Upper lobe of left lung (tissue), 6 donors: ENCODE data around the gene DNAJB11. TPM values are rescaled to one million over a fixed set of nuclear protein-coding genes. Genes with fewer than 3 reads are reported as not detected.

Experiments
- ATAC-seq, 2 donors: fragments of 200-7000 bp; cut with Tn5 transposase; one replicate each; pipeline ENCODE4 v1.9.1; 2022; ENCODE audit warnings: mild to moderate bottlenecking in 2 of 2, moderate library complexity in 2 of 2; ENCODE audit not compliant: low FRiP score in 2 of 2
- DNase-seq, 2 donors: peaks; one replicate each; pipeline ENCODE4 v3.0.0-alpha.2; 2019 to 2020
- H3K27ac ChIP-seq, 4 donors: fragments of 200-600 bp; sonication (generic); one replicate each; pipeline ENCODE4 v1.5.1; 2016 to 2019
- H3K27me3 ChIP-seq, 4 donors: fragments of 200-600 bp; sonication (generic); one replicate each; pipeline ENCODE4 v1.5.1; 2017 to 2019
- H3K36me3 ChIP-seq, 4 donors: fragments of 200-600 bp; sonication (generic); one replicate each; pipeline ENCODE4 v1.5.1; 2016 to 2019
- H3K4me1 ChIP-seq, 4 donors: fragments of 200-600 bp; sonication (generic); one replicate each; pipeline ENCODE4 v1.5.1; 2018 to 2019
- H3K4me3 ChIP-seq, 4 donors: fragments of 200-600 bp; sonication (generic); one replicate each; pipeline ENCODE4 v1.5.1; 2017 to 2019; ENCODE audit warnings: mild to moderate bottlenecking in 2 of 4, moderate library complexity in 1 of 4
- H3K9me3 ChIP-seq, 4 donors: fragments of 200-600 bp; sonication (generic); one replicate each; pipeline ENCODE4 v1.5.1; 2018 to 2019
- EP300 ChIP-seq, 4 donors: sonication (generic); formaldehyde crosslinking; IDR thresholded peaks; one replicate each; pipeline ENCODE4 v1.5.1; 2017; ENCODE audit warnings: antibody characterized with exemption in 4 of 4, control low read depth in 2 of 4
- POLR2A ChIP-seq, 4 donors: fragments of 450-650 bp; IDR thresholded peaks; one replicate each; pipeline ENCODE4 v1.5.1; 2016 to 2017; ENCODE audit warnings: antibody characterized with exemption in 4 of 4, mild to moderate bottlenecking in 2 of 4
- POLR2AphosphoS5 ChIP-seq, 2 donors: sonication (generic); formaldehyde crosslinking; IDR thresholded peaks; one replicate each; pipeline ENCODE4 v1.5.1; 2017; ENCODE audit warnings: antibody characterized with exemption in 2 of 2
- WGBS, 2 donors: methylation state at CpG; one replicate each; pipeline ENCODE4 v1.1.5; 2017 to 2018; 5-methylcytosine and 5-hydroxymethylcytosine counted together
- total RNA-seq, 6 donors: library from RNA; depleted of rRNA in 4 of 6; stranded (reverse); fragments of >200 nt in 4 of 6; gene quantifications; one replicate each; pipeline versions ENCODE4 v1.1.0 to v1.2.1, GENCODE V29; 2016 to 2021
- TF ChIP-seq, protein P1 (sequence below), 6 experiments: fragments of 450-650 bp in 4 of 6; fragments of 200-600 bp in 2 of 6; sonication (generic) in 2 of 6; IDR thresholded peaks; one replicate each; pipeline ENCODE4 v1.5.1; 2016 to 2019; ENCODE audit warnings: antibody characterized with exemption in 6 of 6
- donor health status: DM: no; HTN: no; CAD: no; lungs with moderate emphysema.
- donor health status: DM: no; HTN: yes; CAD: no; lungs with severe emphysema.

Gene DNAJB11
- total RNA-seq, 6 donors from 2014 or later, result 10.5 to 52.7 (median 38.9) TPM

DNA sequence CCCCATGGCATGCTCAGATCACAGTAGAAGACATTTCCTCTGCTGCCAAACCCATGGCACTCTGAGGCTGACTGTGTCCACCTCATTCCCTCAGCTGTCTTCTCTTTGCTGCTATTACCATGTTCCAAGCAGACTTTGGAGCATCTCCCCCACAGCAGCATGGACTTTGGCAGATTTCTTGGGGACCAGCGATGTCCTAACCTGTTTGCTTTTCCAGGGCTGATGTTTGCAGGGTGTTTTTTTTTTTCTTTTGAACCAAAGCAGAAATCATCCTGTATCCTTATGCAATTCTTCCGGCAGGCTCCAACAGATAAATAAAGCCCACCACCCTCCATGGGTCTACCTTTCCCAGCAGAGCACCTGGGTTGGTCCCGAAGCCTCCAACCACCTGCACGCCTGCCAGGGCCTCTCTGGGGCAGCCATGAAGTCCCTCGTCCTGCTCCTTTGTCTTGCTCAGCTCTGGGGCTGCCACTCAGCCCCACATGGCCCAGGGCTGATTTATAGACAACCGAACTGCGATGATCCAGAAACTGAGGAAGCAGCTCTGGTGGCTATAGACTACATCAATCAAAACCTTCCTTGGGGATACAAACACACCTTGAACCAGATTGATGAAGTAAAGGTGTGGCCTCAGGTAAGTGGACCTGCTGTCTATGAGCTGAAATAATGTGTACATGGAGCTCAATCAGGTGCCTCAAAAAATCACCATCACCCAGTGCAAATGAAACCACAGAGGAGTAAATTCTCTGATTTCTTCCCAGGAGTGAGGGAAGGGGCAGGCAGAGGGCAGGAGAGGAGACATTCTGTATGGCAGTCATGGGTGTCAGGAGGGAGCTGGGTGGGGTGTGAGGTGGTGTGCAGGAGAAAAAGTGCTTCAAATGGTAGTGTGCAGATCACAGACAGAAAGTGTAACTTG, 42.5 kb downstream of the DNAJB11 start, which contains the start of gene AHSG:
AHSG (plus strand) TSS at position 340 of the 916 bp plus-strand sequence; CDS start at position 422, 82 bp downstream.
- WGBS, 2 donors, result 88 to 90% methylated on average over 7 of the region's 7 CpGs
- TF ChIP-seq, protein P1, sequence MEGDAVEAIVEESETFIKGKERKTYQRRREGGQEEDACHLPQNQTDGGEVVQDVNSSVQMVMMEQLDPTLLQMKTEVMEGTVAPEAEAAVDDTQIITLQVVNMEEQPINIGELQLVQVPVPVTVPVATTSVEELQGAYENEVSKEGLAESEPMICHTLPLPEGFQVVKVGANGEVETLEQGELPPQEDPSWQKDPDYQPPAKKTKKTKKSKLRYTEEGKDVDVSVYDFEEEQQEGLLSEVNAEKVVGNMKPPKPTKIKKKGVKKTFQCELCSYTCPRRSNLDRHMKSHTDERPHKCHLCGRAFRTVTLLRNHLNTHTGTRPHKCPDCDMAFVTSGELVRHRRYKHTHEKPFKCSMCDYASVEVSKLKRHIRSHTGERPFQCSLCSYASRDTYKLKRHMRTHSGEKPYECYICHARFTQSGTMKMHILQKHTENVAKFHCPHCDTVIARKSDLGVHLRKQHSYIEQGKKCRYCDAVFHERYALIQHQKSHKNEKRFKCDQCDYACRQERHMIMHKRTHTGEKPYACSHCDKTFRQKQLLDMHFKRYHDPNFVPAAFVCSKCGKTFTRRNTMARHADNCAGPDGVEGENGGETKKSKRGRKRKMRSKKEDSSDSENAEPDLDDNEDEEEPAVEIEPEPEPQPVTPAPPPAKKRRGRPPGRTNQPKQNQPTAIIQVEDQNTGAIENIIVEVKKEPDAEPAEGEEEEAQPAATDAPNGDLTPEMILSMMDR (IDR thresholded peaks at IDR 0.05), result no peak
- no peak for TF ChIP-seq POLR2AphosphoS5 (IDR thresholded peaks at IDR 0.05)
- TF ChIP-seq POLR2A (IDR thresholded peaks at IDR 0.05), result no peak
- TF ChIP-seq EP300 (IDR thresholded peaks at IDR 0.05), result no peak
- DNase-seq (peak in 1 of 2 donors; percentile 23), ATAC-seq (no peak)
- H3K4me1 ChIP-seq, result peaks cover 7 to 10% (median 8%) of the 10 kb centered on the region in 4 donors
- no peak within 1 kb of the TSS for H3K27ac ChIP-seq
- no peaks in the 10 kb centered on the region for H3K9me3 ChIP-seq
- H3K4me3 ChIP-seq, result no peak within 1 kb of the TSS
- no peaks in the 10 kb centered on the region for H3K36me3 ChIP-seq
- no peaks in the 10 kb centered on the region for H3K27me3 ChIP-seq

- no peak for TF ChIP-seq EP300 (IDR thresholded peaks at IDR 0.05)
- TF ChIP-seq, protein P1 (IDR thresholded peaks at IDR 0.05), result no peak
- TF ChIP-seq POLR2A (IDR thresholded peaks at IDR 0.05), result no peak
- no peak for TF ChIP-seq POLR2AphosphoS5 (IDR thresholded peaks at IDR 0.05)
- 47 to 50% methylated on average over 4 of the region's 4 CpGs for WGBS, 2 donors
Observed at GRCh38 chr3:186613637-186614265, 43.2 kb downstream of the DNAJB11 start.

GRCh38 chr3:186614266-186614596, 43.7 kb downstream of the DNAJB11 start:
- Histone ChIP-seq H3K36me3 (no peaks in the 10 kb centered on the region), H3K27ac (no peak overlapping the region), H3K4me1 (peaks cover 7 to 10% (median 8%) of the 10 kb centered on the region in 4 donors), H3K27me3 (no peaks in the 10 kb centered on the region), H3K9me3 (no peaks in the 10 kb centered on the region), H3K4me3 (no peak overlapping the region)
- 26 to 47% methylated on average over 6 of the region's 6 CpGs for WGBS, 2 donors
- no peak for ATAC-seq
- no peak for TF ChIP-seq EP300 (IDR thresholded peaks at IDR 0.05)
- TF ChIP-seq, protein P1 (IDR thresholded peaks at IDR 0.05), result no peak
- no peak for TF ChIP-seq POLR2AphosphoS5 (IDR thresholded peaks at IDR 0.05)
- no peak for TF ChIP-seq POLR2A (IDR thresholded peaks at IDR 0.05)
- DNase-seq, result no peak

More at GRCh38 chr3:186613637-186614265, 43.2 kb downstream of the DNAJB11 start:
- Histone ChIP-seq H3K4me3 (no peak overlapping the region), H3K27ac (no peak overlapping the region), H3K36me3 (no peaks in the 10 kb centered on the region), H3K4me1 (peaks cover 7 to 10% (median 8%) of the 10 kb centered on the region in 4 donors), H3K27me3 (no peaks in the 10 kb centered on the region), H3K9me3 (no peaks in the 10 kb centered on the region)
- DNase-seq (no peak), ATAC-seq (no peak)

DNA sequence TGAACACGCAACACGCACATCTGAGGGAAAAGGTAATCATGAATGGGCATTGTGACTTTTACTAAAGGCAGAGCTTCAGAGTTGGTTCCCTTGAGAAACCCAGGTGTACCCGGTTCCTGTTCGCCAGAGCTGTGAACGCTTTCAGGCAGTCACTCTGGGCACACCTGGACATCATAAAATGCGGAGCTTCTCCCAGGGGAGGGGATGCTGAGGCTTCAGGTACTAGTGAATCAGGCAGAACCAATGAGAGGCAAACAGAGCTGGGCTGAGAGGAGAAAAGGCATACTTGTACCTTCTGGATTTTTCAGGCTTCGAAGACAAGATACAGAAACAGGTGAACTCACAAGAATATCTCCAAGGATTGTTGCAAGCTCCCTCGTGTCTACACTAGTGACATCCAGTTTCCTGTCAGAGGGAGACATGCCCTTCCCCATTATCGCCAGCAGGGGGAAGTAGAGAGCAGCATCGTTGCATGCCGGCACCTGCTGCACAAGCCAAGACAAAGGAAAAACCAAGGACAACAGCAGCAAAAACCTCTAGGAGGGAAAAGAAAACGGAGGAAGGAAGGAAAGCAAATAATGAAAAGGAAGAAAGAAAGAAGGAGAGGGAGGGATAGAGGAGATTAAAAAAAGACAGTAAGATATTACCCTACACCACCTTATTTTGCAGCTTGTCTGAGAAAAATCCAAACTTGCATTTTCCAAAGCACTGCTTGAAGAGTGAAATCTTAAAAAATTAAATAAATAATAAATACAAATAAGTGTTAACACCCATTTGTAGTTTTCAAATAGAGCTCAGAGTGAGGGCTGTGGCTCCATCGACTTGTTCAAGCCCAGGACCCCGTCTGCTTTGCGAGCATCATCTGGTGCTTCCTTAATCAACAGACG, 44.3 kb downstream of the DNAJB11 start:
- H3K36me3 ChIP-seq, result no peaks in the 10 kb centered on the region
- H3K9me3 ChIP-seq, result no peaks in the 10 kb centered on the region
- no peak overlapping the region for H3K4me3 ChIP-seq
- ATAC-seq (peak; percentile 76 to 87), DNase-seq (peak in 1 of 2 donors; percentile 74)
- WGBS, 2 donors, result 34 to 35% methylated on average over 16 of the region's 16 CpGs
- no peak overlapping the region for H3K27ac ChIP-seq
- TF ChIP-seq, protein P1 (IDR thresholded peaks at IDR 0.05), result peak; percentile 80 to 99 (median 90)
- TF ChIP-seq POLR2A (IDR thresholded peaks at IDR 0.05), result no peak
- H3K4me1 ChIP-seq, result peaks cover 7 to 10% (median 8%) of the 10 kb centered on the region in 4 donors
- H3K27me3 ChIP-seq, result no peaks in the 10 kb centered on the region
